Measurements from ENCODE around the gene GRID1. TPM values are rescaled to one million over a fixed set of nuclear protein-coding genes. Genes with fewer than 3 reads are reported as not detected.

Gene GRID1
- total RNA-seq, 1 experiment from 2014 or later, result 0.37 TPM

DNA sequence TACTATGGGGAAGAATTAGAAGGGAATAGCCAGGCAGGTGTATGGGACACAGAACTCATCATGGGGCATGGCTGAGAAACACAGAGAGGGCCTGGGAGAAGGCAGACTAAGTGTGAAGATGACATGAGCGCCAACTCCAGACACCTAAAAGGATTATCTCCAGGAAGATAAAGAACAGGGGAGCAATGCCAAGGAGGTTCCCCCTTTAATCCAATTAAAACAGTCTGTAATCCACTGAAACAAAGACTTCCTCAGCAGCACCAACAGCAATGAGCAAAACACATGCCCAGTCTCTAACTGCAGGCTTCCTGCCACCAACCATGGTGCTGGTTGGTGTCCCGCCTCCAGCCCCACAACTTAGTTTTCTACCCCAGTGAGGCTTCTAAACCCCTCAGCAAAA lies 108.9 kb downstream of the GRID1 start (continued):
- TF ChIP-seq, protein P1, sequence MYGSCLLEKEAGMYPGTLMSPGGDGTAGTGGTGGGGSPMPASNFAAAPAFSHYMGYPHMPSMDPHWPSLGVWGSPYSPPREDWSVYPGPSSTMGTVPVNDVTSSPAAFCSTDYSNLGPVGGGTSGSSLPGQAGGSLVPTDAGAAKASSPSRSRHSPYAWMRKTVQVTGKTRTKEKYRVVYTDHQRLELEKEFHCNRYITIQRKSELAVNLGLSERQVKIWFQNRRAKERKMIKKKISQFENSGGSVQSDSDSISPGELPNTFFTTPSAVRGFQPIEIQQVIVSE (CRISPR knock-in tag; IDR thresholded peaks at IDR 0.05; ENCODE audit: borderline replicate concordance), result no peak
- no peak for TF ChIP-seq ZNF396 (CRISPR knock-in tag; IDR thresholded peaks at IDR 0.05; ENCODE audit: borderline replicate concordance)
- no peak for TF ChIP-seq GRHL2 (CRISPR knock-in tag; IDR thresholded peaks at IDR 0.05; ENCODE audit: insufficient replicate concordance, severe bottlenecking)
- TF ChIP-seq HMGA2 (CRISPR knock-in tag; IDR thresholded peaks at IDR 0.05), result no peak
- TF ChIP-seq CREM (CRISPR knock-in tag; IDR thresholded peaks at IDR 0.05), result no peak

DNA sequence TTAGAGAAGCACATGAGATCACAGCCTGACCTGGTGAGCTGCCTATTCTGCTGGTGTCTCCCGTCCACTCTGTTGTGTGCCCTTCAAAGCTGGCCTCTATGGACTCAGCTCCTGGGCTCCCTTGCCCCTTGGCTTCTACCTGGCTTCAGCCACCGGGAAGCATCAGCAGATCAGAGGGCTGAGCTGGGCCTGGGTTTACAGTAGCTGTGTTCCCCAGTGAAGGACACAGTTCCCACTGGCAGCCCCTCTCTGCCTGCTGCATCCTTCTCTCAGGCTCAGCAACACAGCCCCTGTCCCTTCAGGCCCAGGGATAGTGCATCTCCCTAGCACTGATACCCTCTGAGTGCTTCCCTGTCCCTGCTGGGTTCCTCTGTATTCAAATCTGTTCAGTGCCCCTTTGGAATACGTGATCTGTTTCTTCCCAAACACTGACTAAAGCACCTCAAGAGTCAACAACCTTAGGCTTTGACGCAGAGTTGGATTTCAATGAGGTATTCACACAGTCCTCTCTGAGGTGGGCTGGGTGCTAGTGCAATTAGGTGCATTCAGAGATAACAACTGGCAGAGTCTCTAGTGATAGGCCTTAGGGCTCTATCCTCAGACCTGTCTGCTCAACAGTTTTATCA lies 109.8 kb downstream of the GRID1 start:
- H3K4me1 Mint-ChIP-seq, result peaks cover 16% of the 10 kb centered on the region
- H3K27me3 Mint-ChIP-seq (ENCODE audit: low read depth), result no peaks in the 10 kb centered on the region; the same call in 1 of the 2 replicates
- CTCF ChIA-PET, result interaction anchor here (1.1 to 1.7 kb wide), 2 partner anchors 33 to 92 kb away, joined by 3 to 4 read pairs; no protein-coding TSS in a partner anchor
- no peak overlapping the region for H3K4me3 Mint-ChIP-seq
- no peak for DNase-seq (ENCODE audit: low spot score)
- no peak for ATAC-seq
- no peaks in the 10 kb centered on the region for H3K36me3 Mint-ChIP-seq
- no peak overlapping the region for H3K27ac Mint-ChIP-seq
- 0 out of 2 replicates have a peak, but pooled peaks cover 3% of the 10 kb centered on the region for H3K9me3 Mint-ChIP-seq
- POLR2A ChIA-PET, result no interaction called here
- TF ChIP-seq, protein P2, sequence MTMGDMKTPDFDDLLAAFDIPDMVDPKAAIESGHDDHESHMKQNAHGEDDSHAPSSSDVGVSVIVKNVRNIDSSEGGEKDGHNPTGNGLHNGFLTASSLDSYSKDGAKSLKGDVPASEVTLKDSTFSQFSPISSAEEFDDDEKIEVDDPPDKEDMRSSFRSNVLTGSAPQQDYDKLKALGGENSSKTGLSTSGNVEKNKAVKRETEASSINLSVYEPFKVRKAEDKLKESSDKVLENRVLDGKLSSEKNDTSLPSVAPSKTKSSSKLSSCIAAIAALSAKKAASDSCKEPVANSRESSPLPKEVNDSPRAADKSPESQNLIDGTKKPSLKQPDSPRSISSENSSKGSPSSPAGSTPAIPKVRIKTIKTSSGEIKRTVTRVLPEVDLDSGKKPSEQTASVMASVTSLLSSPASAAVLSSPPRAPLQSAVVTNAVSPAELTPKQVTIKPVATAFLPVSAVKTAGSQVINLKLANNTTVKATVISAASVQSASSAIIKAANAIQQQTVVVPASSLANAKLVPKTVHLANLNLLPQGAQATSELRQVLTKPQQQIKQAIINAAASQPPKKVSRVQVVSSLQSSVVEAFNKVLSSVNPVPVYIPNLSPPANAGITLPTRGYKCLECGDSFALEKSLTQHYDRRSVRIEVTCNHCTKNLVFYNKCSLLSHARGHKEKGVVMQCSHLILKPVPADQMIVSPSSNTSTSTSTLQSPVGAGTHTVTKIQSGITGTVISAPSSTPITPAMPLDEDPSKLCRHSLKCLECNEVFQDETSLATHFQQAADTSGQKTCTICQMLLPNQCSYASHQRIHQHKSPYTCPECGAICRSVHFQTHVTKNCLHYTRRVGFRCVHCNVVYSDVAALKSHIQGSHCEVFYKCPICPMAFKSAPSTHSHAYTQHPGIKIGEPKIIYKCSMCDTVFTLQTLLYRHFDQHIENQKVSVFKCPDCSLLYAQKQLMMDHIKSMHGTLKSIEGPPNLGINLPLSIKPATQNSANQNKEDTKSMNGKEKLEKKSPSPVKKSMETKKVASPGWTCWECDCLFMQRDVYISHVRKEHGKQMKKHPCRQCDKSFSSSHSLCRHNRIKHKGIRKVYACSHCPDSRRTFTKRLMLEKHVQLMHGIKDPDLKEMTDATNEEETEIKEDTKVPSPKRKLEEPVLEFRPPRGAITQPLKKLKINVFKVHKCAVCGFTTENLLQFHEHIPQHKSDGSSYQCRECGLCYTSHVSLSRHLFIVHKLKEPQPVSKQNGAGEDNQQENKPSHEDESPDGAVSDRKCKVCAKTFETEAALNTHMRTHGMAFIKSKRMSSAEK (CRISPR knock-in tag; IDR thresholded peaks at IDR 0.05; ENCODE audit: borderline replicate concordance), result no peak
- no peak for TF ChIP-seq SMAD4 (CRISPR knock-in tag; IDR thresholded peaks at IDR 0.05)
- TF ChIP-seq, protein P3, sequence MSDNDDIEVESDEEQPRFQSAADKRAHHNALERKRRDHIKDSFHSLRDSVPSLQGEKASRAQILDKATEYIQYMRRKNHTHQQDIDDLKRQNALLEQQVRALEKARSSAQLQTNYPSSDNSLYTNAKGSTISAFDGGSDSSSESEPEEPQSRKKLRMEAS (CRISPR knock-in tag; IDR thresholded peaks at IDR 0.05), result no peak
- TF ChIP-seq GABPB1 (CRISPR knock-in tag; IDR thresholded peaks at IDR 0.05), result no peak
- no peak for TF ChIP-seq MYBL2 (CRISPR knock-in tag; IDR thresholded peaks at IDR 0.05)
- TF ChIP-seq, protein P4, sequence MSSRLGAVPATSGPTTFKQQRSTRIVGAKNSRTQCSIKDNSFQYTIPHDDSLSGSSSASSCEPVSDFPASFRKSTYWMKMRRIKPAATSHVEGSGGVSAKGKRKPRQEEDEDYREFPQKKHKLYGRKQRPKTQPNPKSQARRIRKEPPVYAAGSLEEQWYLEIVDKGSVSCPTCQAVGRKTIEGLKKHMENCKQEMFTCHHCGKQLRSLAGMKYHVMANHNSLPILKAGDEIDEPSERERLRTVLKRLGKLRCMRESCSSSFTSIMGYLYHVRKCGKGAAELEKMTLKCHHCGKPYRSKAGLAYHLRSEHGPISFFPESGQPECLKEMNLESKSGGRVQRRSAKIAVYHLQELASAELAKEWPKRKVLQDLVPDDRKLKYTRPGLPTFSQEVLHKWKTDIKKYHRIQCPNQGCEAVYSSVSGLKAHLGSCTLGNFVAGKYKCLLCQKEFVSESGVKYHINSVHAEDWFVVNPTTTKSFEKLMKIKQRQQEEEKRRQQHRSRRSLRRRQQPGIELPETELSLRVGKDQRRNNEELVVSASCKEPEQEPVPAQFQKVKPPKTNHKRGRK (CRISPR knock-in tag; IDR thresholded peaks at IDR 0.05; ENCODE audit: borderline replicate concordance), result no peak
- no peak for TF ChIP-seq ZNF396 (CRISPR knock-in tag; IDR thresholded peaks at IDR 0.05; ENCODE audit: borderline replicate concordance)
- TF ChIP-seq ZNF263 (CRISPR knock-in tag; IDR thresholded peaks at IDR 0.05; ENCODE audit: low read depth), result no peak
- TF ChIP-seq, protein P5, sequence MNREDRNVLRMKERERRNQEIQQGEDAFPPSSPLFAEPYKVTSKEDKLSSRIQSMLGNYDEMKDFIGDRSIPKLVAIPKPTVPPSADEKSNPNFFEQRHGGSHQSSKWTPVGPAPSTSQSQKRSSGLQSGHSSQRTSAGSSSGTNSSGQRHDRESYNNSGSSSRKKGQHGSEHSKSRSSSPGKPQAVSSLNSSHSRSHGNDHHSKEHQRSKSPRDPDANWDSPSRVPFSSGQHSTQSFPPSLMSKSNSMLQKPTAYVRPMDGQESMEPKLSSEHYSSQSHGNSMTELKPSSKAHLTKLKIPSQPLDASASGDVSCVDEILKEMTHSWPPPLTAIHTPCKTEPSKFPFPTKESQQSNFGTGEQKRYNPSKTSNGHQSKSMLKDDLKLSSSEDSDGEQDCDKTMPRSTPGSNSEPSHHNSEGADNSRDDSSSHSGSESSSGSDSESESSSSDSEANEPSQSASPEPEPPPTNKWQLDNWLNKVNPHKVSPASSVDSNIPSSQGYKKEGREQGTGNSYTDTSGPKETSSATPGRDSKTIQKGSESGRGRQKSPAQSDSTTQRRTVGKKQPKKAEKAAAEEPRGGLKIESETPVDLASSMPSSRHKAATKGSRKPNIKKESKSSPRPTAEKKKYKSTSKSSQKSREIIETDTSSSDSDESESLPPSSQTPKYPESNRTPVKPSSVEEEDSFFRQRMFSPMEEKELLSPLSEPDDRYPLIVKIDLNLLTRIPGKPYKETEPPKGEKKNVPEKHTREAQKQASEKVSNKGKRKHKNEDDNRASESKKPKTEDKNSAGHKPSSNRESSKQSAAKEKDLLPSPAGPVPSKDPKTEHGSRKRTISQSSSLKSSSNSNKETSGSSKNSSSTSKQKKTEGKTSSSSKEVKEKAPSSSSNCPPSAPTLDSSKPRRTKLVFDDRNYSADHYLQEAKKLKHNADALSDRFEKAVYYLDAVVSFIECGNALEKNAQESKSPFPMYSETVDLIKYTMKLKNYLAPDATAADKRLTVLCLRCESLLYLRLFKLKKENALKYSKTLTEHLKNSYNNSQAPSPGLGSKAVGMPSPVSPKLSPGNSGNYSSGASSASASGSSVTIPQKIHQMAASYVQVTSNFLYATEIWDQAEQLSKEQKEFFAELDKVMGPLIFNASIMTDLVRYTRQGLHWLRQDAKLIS (CRISPR knock-in tag; IDR thresholded peaks at IDR 0.05; ENCODE audit: borderline replicate concordance), result no peak
- TF ChIP-seq, protein P6, sequence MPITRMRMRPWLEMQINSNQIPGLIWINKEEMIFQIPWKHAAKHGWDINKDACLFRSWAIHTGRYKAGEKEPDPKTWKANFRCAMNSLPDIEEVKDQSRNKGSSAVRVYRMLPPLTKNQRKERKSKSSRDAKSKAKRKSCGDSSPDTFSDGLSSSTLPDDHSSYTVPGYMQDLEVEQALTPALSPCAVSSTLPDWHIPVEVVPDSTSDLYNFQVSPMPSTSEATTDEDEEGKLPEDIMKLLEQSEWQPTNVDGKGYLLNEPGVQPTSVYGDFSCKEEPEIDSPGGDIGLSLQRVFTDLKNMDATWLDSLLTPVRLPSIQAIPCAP (CRISPR knock-in tag; IDR thresholded peaks at IDR 0.05), result no peak
- no peak for TF ChIP-seq ZNF121 (CRISPR knock-in tag; IDR thresholded peaks at IDR 0.05)
- TF ChIP-seq NR2C2 (CRISPR knock-in tag; IDR thresholded peaks at IDR 0.05), result no peak
- no peak for TF ChIP-seq ETV6 (CRISPR knock-in tag; IDR thresholded peaks at IDR 0.05)
- TF ChIP-seq JUN (CRISPR knock-in tag; IDR thresholded peaks at IDR 0.05), result no peak
- TF ChIP-seq IRF2 (CRISPR knock-in tag; IDR thresholded peaks at IDR 0.05; ENCODE audit: borderline replicate concordance, low read depth), result no peak
- TF ChIP-seq, protein P7, sequence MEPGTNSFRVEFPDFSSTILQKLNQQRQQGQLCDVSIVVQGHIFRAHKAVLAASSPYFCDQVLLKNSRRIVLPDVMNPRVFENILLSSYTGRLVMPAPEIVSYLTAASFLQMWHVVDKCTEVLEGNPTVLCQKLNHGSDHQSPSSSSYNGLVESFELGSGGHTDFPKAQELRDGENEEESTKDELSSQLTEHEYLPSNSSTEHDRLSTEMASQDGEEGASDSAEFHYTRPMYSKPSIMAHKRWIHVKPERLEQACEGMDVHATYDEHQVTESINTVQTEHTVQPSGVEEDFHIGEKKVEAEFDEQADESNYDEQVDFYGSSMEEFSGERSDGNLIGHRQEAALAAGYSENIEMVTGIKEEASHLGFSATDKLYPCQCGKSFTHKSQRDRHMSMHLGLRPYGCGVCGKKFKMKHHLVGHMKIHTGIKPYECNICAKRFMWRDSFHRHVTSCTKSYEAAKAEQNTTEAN (CRISPR knock-in tag; IDR thresholded peaks at IDR 0.05), result no peak
- TF ChIP-seq NFE2L1 (CRISPR knock-in tag; IDR thresholded peaks at IDR 0.05), result no peak
- no peak for TF ChIP-seq TCF7 (CRISPR knock-in tag; IDR thresholded peaks at IDR 0.05; ENCODE audit: low read depth)
- TF ChIP-seq SOX15 (CRISPR knock-in tag; IDR thresholded peaks at IDR 0.05), result no peak

Data from WTC11 (cell line).